Bronchial epithelial cell (primary cell): ENCODE data around the gene MARCHF10. TPM values are rescaled to one million over a fixed set of nuclear protein-coding genes. Genes with fewer than 3 reads are reported as not detected.
A peak's percentile ranks its signal among the peaks of the same experiment; 100 is the strongest.

Source experiments
- DNase-seq: peaks from one replicate; pipeline ENCODE4 v3.0.0-alpha.2; 2010; ENCODE audit warnings: low read depth
- FAIRE-seq: peaks from 2 replicates; lab custom pipeline; 2011; peaks lifted over from hg19 to GRCh38; lab: Jason Lieb, UNC
- H3K27me3 ChIP-seq: 2 replicates; pipeline ENCODE4 v1.5.1; 2011; ENCODE audit warnings: low read length; ENCODE audit not compliant: control insufficient read depth, insufficient read depth
- H3K36me3 ChIP-seq: 2 replicates; pipeline ENCODE4 v1.5.1; 2011; ENCODE audit warnings: low read length; ENCODE audit not compliant: control insufficient read depth, insufficient read depth
- H3K4me3 ChIP-seq: 2 replicates; pipeline ENCODE4 v1.5.1; 2011; ENCODE audit warnings: mild to moderate bottlenecking, low read depth, low read length, control low read depth
- total RNA-seq: library from RNA; depleted of rRNA; stranded (reverse); fragments of >200 nt; gene quantifications from 2 replicates; pipeline ENCODE4 v1.2.1, GENCODE V29; 2014
- TF ChIP-seq, protein P1 (sequence below): IDR thresholded peaks from 2 replicates; pipeline ENCODE4 v1.5.1; 2011; ENCODE audit warnings: mild to moderate bottlenecking, moderate library complexity, low read length, control low read depth, inconsistent platforms; ENCODE audit not compliant: insufficient read depth, severe bottlenecking

The MARCHF10 gene
- total RNA-seq, 1 donor from 2014 or later, result not detected

DNA sequence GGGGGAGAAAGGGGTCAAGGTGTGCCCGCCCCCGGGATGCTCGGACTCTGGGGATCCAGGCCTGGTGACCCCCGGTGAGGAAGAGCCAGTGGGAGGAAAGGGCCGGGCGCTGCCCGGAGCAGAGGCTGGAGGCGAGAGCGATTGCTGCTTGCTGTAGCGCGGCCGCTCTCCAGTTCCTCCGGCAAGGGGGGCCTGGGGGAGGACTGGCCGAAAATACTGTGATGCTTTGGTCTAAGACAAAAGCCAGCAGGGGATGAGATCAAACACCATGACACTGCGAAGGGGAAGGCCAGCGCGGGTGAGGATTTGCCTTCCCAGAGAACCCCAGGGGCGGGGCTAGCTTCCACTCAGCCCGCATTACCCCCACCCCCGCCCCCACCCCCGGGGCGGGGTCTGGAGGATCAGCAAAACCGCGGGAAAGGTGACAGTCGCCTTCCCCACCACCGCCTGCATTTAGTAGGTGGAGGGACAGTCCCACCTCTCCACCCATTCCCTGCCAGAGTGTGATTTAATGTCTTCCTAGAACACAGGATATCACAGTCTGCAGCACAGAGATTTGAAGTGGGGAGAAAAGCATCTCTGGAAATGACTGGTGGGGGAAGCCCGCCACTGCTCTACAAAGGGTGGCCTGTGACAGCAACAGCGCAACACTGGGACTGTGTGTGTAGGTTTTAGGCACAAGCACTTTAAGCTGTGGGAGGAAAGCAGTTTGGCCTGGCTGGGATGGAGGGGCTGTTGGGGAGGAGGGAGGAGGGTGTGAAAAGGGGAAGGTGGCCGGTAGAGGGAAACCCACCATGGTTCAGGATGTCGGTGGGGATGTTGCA is 154.9 kb downstream of the MARCHF10 start:
- Histone ChIP-seq H3K36me3 (no peaks in the 10 kb centered on the region), H3K4me3 (peak overlapping the region; percentile 34), H3K27me3 (no peaks in the 10 kb centered on the region)
- no peak for DNase-seq
- FAIRE-seq, result no peak
- TF ChIP-seq, protein P1, sequence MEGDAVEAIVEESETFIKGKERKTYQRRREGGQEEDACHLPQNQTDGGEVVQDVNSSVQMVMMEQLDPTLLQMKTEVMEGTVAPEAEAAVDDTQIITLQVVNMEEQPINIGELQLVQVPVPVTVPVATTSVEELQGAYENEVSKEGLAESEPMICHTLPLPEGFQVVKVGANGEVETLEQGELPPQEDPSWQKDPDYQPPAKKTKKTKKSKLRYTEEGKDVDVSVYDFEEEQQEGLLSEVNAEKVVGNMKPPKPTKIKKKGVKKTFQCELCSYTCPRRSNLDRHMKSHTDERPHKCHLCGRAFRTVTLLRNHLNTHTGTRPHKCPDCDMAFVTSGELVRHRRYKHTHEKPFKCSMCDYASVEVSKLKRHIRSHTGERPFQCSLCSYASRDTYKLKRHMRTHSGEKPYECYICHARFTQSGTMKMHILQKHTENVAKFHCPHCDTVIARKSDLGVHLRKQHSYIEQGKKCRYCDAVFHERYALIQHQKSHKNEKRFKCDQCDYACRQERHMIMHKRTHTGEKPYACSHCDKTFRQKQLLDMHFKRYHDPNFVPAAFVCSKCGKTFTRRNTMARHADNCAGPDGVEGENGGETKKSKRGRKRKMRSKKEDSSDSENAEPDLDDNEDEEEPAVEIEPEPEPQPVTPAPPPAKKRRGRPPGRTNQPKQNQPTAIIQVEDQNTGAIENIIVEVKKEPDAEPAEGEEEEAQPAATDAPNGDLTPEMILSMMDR, result no peak

DNA sequence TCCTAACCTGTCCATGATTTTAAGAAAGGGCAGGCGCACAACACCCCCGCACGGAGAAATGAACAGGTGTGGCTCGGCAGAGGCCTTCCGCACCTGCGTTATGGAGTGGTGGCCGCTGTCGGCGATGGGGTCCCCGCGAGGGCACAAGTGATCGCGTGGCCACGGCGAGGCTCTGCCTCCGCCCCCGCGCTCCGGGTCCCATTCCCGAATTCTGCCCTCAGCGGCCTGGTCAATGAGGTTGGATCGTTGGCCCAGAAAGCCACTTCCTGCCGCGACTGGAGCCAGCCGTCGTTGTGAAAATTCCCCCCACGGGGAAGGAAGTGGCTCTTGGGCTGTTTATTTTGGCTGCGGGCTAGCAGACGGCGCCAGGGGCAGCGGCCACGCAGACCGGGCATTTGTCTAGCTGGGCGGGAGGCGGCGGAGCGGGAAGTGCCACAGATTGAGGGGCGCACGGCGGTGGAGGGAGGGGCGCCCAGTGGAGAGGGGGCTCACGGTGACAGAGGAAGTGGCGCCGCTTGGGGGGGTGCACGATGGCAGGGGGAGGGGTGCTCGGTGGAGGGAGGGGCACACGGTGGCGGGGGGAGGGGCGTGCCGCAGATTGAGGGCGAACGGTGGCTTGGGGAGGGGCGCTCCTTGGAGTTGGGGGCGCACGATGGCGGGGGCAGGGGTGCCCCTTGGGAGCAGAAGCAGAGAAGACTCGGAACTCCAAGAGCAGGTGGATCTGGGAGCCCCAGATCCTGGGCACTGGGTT is 155.7 kb downstream of the MARCHF10 start:
- FAIRE-seq (no peak), DNase-seq (peak; percentile 28)
- no peaks in the 10 kb centered on the region for H3K36me3 ChIP-seq

More for the DNA sequence above, 155.7 kb downstream of the MARCHF10 start:
- Histone ChIP-seq H3K27me3 (no peaks in the 10 kb centered on the region), H3K4me3 (peak overlapping the region; percentile 34)
- TF ChIP-seq, protein P1, result no peak

Other genes with a start within 250 kb of the MARCHF10 start
- 9.2 and 19.6 TPM in 2 replicates for gene MRC2, start 180.6 kb downstream of the MARCHF10 start, total RNA-seq
- gene TANC2, start 157.9 kb upstream of the MARCHF10 start, total RNA-seq, result 84.2 and 139 TPM in 2 replicates